Peyer's patch (tissue), 4 donors: ENCODE data around the gene ABCD2. TPM values are rescaled to one million over a fixed set of nuclear protein-coding genes. Genes with fewer than 3 reads are reported as not detected.

Experiments
- DNase-seq, 3 donors: peaks; one replicate each; pipeline ENCODE4 v3.0.0-alpha.2; 2017 to 2019
- H3K27ac ChIP-seq, 4 donors: fragments of 200-600 bp; sonication (generic); one replicate each; pipeline ENCODE4 v1.5.1; 2016 to 2019
- H3K27me3 ChIP-seq, 2 donors: fragments of 200-600 bp; sonication (generic); one replicate each; pipeline ENCODE4 v1.5.1; 2019
- H3K36me3 ChIP-seq, 3 donors: fragments of 200-600 bp; sonication (generic); one replicate each; pipeline ENCODE4 v1.5.1; 2016 to 2019
- H3K4me1 ChIP-seq, 4 donors: fragments of 200-600 bp; sonication (generic); one replicate each; pipeline ENCODE4 v1.5.1; 2016 to 2019
- H3K4me3 ChIP-seq, 4 donors: fragments of 200-600 bp; sonication (generic); 1 replicate in 3 of 4; 2 replicates in 1 of 4; pipeline ENCODE4 v1.5.1; 2016 to 2019; ENCODE audit warnings: mild to moderate bottlenecking in 1 of 4
- H3K9me3 ChIP-seq, 4 donors: fragments of 200-600 bp; sonication (generic); one replicate each; pipeline ENCODE4 v1.5.1; 2016 to 2019; ENCODE audit warnings: mild to moderate bottlenecking in 1 of 4
- CTCF ChIP-seq, 6 experiments: fragments of 450-650 bp in 4 of 6; fragments of 200-600 bp in 2 of 6; sonication (generic) in 1 of 6; IDR thresholded peaks; one replicate each; pipeline ENCODE4 v1.5.1; 2017 to 2019; ENCODE audit warnings: antibody characterized with exemption in 6 of 6, mild to moderate bottlenecking in 3 of 6, moderate library complexity in 1 of 6
- POLR2A ChIP-seq, 2 donors: fragments of 450-650 bp; IDR thresholded peaks; one replicate each; pipeline ENCODE4 v1.5.1; 2017; ENCODE audit warnings: antibody characterized with exemption in 2 of 2, mild to moderate bottlenecking in 2 of 2, moderate library complexity in 2 of 2
- small RNA-seq, 2 donors: library from RNA; depleted of rRNA; stranded (forward); fragments of <200 nt; gene quantifications; one replicate each; pipeline ENCODE3, GENCODE V24; 2016
- total RNA-seq, 4 donors: library from RNA; depleted of rRNA; stranded (reverse); fragments of >200 nt; gene quantifications; one replicate each; pipeline ENCODE4 v1.1.0, GENCODE V29; 2016

ABCD2 gene
- total RNA-seq, 4 donors from 2014 or later, result 0.54 to 1.7 (median 0.88) TPM; not detected in 1

- no peak overlapping the region for H3K27ac ChIP-seq
- no peaks in the 10 kb centered on the region for H3K4me1 ChIP-seq
- DNase-seq, result no peak
- H3K9me3 ChIP-seq, result no peaks in the 10 kb centered on the region
- H3K4me3 ChIP-seq, result no peak overlapping the region
- TF ChIP-seq CTCF (IDR thresholded peaks at IDR 0.05), result no peak
- no peak for TF ChIP-seq POLR2A (IDR thresholded peaks at IDR 0.05)
- H3K27me3 ChIP-seq, result no peaks in the 10 kb centered on the region
- no peaks in the 10 kb centered on the region for H3K36me3 ChIP-seq
These were observed 116.9 kb downstream of the ABCD2 start for GRCh38 chr12:39502726-39503125.

Small RNA genes lying within 50 kb of the gene (small RNA-seq; reads per million reads assigned to genes)
- gene AC121334.2, result 0 reads per million in 2 donors

Other genes starting within 250 kb of the ABCD2 start
- 10 to 100 TPM; 14.7 to 41.3 (median 27.0) TPM for gene KIF21A, start 176.7 kb downstream of the ABCD2 start, total RNA-seq